Type B pancreatic cell (in vitro differentiated cells): ENCODE measurements around the gene CASP5. TPM values are rescaled to one million over a fixed set of nuclear protein-coding genes. Genes with fewer than 3 reads are reported as not detected.

Experiments
- DNase-seq: peaks from one replicate; pipeline ENCODE4 v3.0.0; 2021; ENCODE audit warnings: mixed read lengths; ENCODE audit not compliant: unreplicated experiment; ENCODE audit errors: extremely low spot score
- H3K27ac Mint-ChIP-seq: 2 replicates; pipeline ENCODE4 v1.8.0; 2021; ENCODE audit warnings: mild to moderate bottlenecking, mixed read lengths
- H3K27me3 Mint-ChIP-seq: 2 replicates; pipeline ENCODE4 v1.8.0; 2021; ENCODE audit warnings: mixed read lengths
- H3K36me3 Mint-ChIP-seq: 2 replicates; pipeline ENCODE4 v1.8.0; 2021; ENCODE audit warnings: mixed read lengths
- H3K4me1 Mint-ChIP-seq: one replicate; pipeline ENCODE4 v1.8.0; 2021; ENCODE audit warnings: mixed read lengths; ENCODE audit not compliant: unreplicated experiment
- H3K4me3 Mint-ChIP-seq: 2 replicates; pipeline ENCODE4 v1.8.0; 2021; ENCODE audit warnings: mild to moderate bottlenecking, mixed read lengths
- H3K9me3 Mint-ChIP-seq: 2 replicates; pipeline ENCODE4 v1.8.0; 2021; ENCODE audit warnings: mixed read lengths
- CTCF ChIP-seq: fragments of 200-600 bp; sonication (generic); conservative IDR thresholded peaks from 2 replicates; pipeline ENCODE4 v1.5.0; 2021; ENCODE audit warnings: antibody characterized with exemption, mild to moderate bottlenecking
- total RNA-seq: library from RNA; stranded (reverse); gene quantifications from 2 replicates; pipeline ENCODE4 v1.2.1, GENCODE V29; 2021; ENCODE audit warnings: low replicate concordance

Gene CASP5
- total RNA-seq, 1 donor from 2014 or later, result not detected

GRCh38 chr11:105056446-105056845 is 33.5 kb upstream of the CASP5 start:
- Mint-ChIP-seq H3K4me1 (no peaks in the 10 kb centered on the region), H3K27me3 (no peaks in the 10 kb centered on the region), H3K9me3 (no peaks in the 10 kb centered on the region), H3K36me3 (no peaks in the 10 kb centered on the region), H3K27ac (no peak overlapping the region), H3K4me3 (no peak overlapping the region)
- TF ChIP-seq CTCF, result no peak
- DNase-seq, result no peak

- Mint-ChIP-seq H3K4me1 (no peaks in the 10 kb centered on the region), H3K27me3 (no peaks in the 10 kb centered on the region), H3K27ac (no peak overlapping the region), H3K9me3 (no peaks in the 10 kb centered on the region), H3K4me3 (no peak overlapping the region), H3K36me3 (no peaks in the 10 kb centered on the region)
- TF ChIP-seq CTCF, result no peak
- no peak for DNase-seq
Measured at GRCh38 chr11:105054723-105055493, 31.9 kb upstream of the CASP5 start.

- DNase-seq, result no peak
- H3K9me3 Mint-ChIP-seq, result no peaks in the 10 kb centered on the region
- H3K27ac Mint-ChIP-seq, result no peak overlapping the region
- TF ChIP-seq CTCF, result no peak
- no peaks in the 10 kb centered on the region for H3K4me1 Mint-ChIP-seq
- H3K36me3 Mint-ChIP-seq, result no peaks in the 10 kb centered on the region
- no peaks in the 10 kb centered on the region for H3K27me3 Mint-ChIP-seq
- H3K4me3 Mint-ChIP-seq, result no peak overlapping the region
Measured at GRCh38 chr11:105052487-105052886, 29.5 kb upstream of the CASP5 start.

GRCh38 chr11:105051559-105051958 is 28.6 kb upstream of the CASP5 start:
- no peak for TF ChIP-seq CTCF
- no peak overlapping the region for H3K27ac Mint-ChIP-seq

GRCh38 chr11:105049481-105049880 is 26.5 kb upstream of the CASP5 start:
- no peak overlapping the region for H3K27ac Mint-ChIP-seq
- no peaks in the 10 kb centered on the region for H3K36me3 Mint-ChIP-seq
- H3K4me3 Mint-ChIP-seq, result no peak overlapping the region
- no peaks in the 10 kb centered on the region for H3K9me3 Mint-ChIP-seq
- TF ChIP-seq CTCF, result no peak
- DNase-seq, result no peak
- H3K4me1 Mint-ChIP-seq, result peaks cover 11% of the 10 kb centered on the region
- no peaks in the 10 kb centered on the region for H3K27me3 Mint-ChIP-seq

More at GRCh38 chr11:105051559-105051958, 28.6 kb upstream of the CASP5 start:
- Mint-ChIP-seq H3K27me3 (no peaks in the 10 kb centered on the region), H3K9me3 (no peaks in the 10 kb centered on the region), H3K4me3 (no peak overlapping the region), H3K4me1 (peaks cover 7% of the 10 kb centered on the region), H3K36me3 (no peaks in the 10 kb centered on the region)
- DNase-seq, result no peak
